NCI-H524 (cell line): ENCODE data around the gene FAM135A.

Source experiments
- DNase-seq, 2 experiments: peaks; one replicate each; lab custom pipeline; 2025; lab: John Stamatoyannopoulos, UW

The FAM135A gene

GRCh38 chr6:70413114-70413991 lies at the start of gene FAM135A:
Gene FAM135A, plus strand, starts transcription at chr6:70413508. Its CDS starts 14,835 bp downstream, at chr6:70428343.
- DNase-seq = peak; percentile 99

GRCh38 chr6:70363741-70364493 lies 49.4 kb upstream of the FAM135A start:
- no peak for DNase-seq

- DNase-seq = peak; percentile 48 to 85
Observed at GRCh38 chr6:70369332-70369950, 43.9 kb upstream of the FAM135A start.

- peak; percentile 26 to 82 for DNase-seq
Observed at GRCh38 chr6:70370496-70370895, 42.8 kb upstream of the FAM135A start.

GRCh38 chr6:70371454-70372105 lies 41.7 kb upstream of the FAM135A start:
- DNase-seq = peak; percentile 9 to 78

- no peak for DNase-seq
Observed at GRCh38 chr6:70375166-70375565, 38.1 kb upstream of the FAM135A start.

- DNase-seq = no peak
Observed at GRCh38 chr6:70375882-70376281, 37.4 kb upstream of the FAM135A start.

GRCh38 chr6:70376628-70377027 lies 36.7 kb upstream of the FAM135A start:
- no peak for DNase-seq

GRCh38 chr6:70377372-70377771 lies 35.9 kb upstream of the FAM135A start:
- DNase-seq = no peak

GRCh38 chr6:70379473-70380013 lies 33.8 kb upstream of the FAM135A start:
- DNase-seq = no peak

- no peak for DNase-seq
Observed at GRCh38 chr6:70380252-70380651, 33.1 kb upstream of the FAM135A start.

GRCh38 chr6:70380771-70381416 lies 32.4 kb upstream of the FAM135A start:
- no peak for DNase-seq

- DNase-seq = no peak
Observed at GRCh38 chr6:70381417-70381782, 31.9 kb upstream of the FAM135A start.

- no peak for DNase-seq
Observed at GRCh38 chr6:70385901-70386300, 27.4 kb upstream of the FAM135A start.

GRCh38 chr6:70388814-70389213 lies 24.5 kb upstream of the FAM135A start:
- DNase-seq = no peak

GRCh38 chr6:70389261-70389660 lies 24.0 kb upstream of the FAM135A start:
- DNase-seq = no peak

GRCh38 chr6:70390067-70390466 lies 23.2 kb upstream of the FAM135A start:
- DNase-seq = no peak

- no peak for DNase-seq
Observed at GRCh38 chr6:70391492-70391891, 21.8 kb upstream of the FAM135A start.

- DNase-seq = no peak
Observed at GRCh38 chr6:70394518-70395300, 18.6 kb upstream of the FAM135A start.

- DNase-seq = no peak
Observed at GRCh38 chr6:70395301-70395672, 18.0 kb upstream of the FAM135A start.

GRCh38 chr6:70396163-70396562 lies 17.1 kb upstream of the FAM135A start:
- no peak for DNase-seq
